GM19463 (cell line): Measurements from ENCODE around the gene KAT7.
"Not testable (repeated sequence)": the region's sequence is repeated elsewhere in the genome, so short reads cannot be mapped to it uniquely, and the experiment has no call there.

Experiments
- ATAC-seq: cut with Tn5 transposase; IDR thresholded peaks from one replicate; pipeline ENCODE4 v1.9.1; 2021; ENCODE audit warnings: mild to moderate bottlenecking, moderate library complexity; ENCODE audit not compliant: unreplicated experiment

KAT7 gene

GRCh38 chr17:49798182-49798581 is 9.7 kb downstream of the KAT7 start:
- ATAC-seq, result no peak

- ATAC-seq, result no peak
Measured at GRCh38 chr17:49798738-49799137, 10.3 kb downstream of the KAT7 start.

- ATAC-seq, result no peak
Measured at GRCh38 chr17:49809056-49809455, 20.6 kb downstream of the KAT7 start.

- ATAC-seq, result no peak
Measured at GRCh38 chr17:49814781-49815529, 26.5 kb downstream of the KAT7 start.

- no peak for ATAC-seq
Measured at GRCh38 chr17:49815761-49816281, 27.3 kb downstream of the KAT7 start.

- no peak for ATAC-seq
Measured at GRCh38 chr17:49817993-49818392, 29.5 kb downstream of the KAT7 start.

- no peak for ATAC-seq
Measured at GRCh38 chr17:49819138-49819537, 30.7 kb downstream of the KAT7 start.

GRCh38 chr17:49819651-49820050 is 31.2 kb downstream of the KAT7 start:
- no peak for ATAC-seq

GRCh38 chr17:49820773-49821172 is 32.3 kb downstream of the KAT7 start:
- no peak for ATAC-seq

- ATAC-seq, result no peak
Measured at GRCh38 chr17:49821466-49821865, 33.0 kb downstream of the KAT7 start.

GRCh38 chr17:49821916-49822315 is 33.4 kb downstream of the KAT7 start:
- no peak for ATAC-seq

- ATAC-seq, result no peak
Measured at GRCh38 chr17:49822829-49823228, 34.3 kb downstream of the KAT7 start.

- ATAC-seq, result no peak
Measured at GRCh38 chr17:49823614-49824013, 35.1 kb downstream of the KAT7 start.

GRCh38 chr17:49825645-49826044 is 37.2 kb downstream of the KAT7 start:
- no peak for ATAC-seq

- ATAC-seq, result not testable (repeated sequence)
Measured at GRCh38 chr17:49828325-49828724, 39.8 kb downstream of the KAT7 start.

GRCh38 chr17:49829026-49829425 is 40.5 kb downstream of the KAT7 start:
- ATAC-seq, result no peak

- ATAC-seq, result no peak
Measured at GRCh38 chr17:49830605-49831004, 42.1 kb downstream of the KAT7 start.

GRCh38 chr17:49832840-49833599 is 44.5 kb downstream of the KAT7 start:
- no peak for ATAC-seq

GRCh38 chr17:49834118-49834743 is 45.8 kb downstream of the KAT7 start:
- ATAC-seq, result no peak

GRCh38 chr17:49835472-49835871 is 47.0 kb downstream of the KAT7 start:
- ATAC-seq, result no peak
